H1 (cell line): ENCODE data around the gene TAB3. TPM values are rescaled to one million over a fixed set of nuclear protein-coding genes. Genes with fewer than 3 reads are reported as not detected.

ENCODE experiments used
- CTCF ChIA-PET: fragments of 300-600 bp; sonication (Branson Sonifier 250); formaldehyde crosslinking; loops from one replicate; lab custom pipeline; 2021; ENCODE audit not compliant: partially characterized antibody; lab: Charles Lee
- POLR2A ChIA-PET: fragments of 300-600 bp; sonication (Branson Sonifier 250); formaldehyde crosslinking; loops from one replicate; lab custom pipeline; 2021; ENCODE audit warnings: inconsistent platforms; ENCODE audit not compliant: partially characterized antibody; lab: Charles Lee
- DNase-seq, 2 experiments: peaks; one replicate each; pipeline versions ENCODE4 v3.0.0 to v3.0.0-alpha.2; 2010 to 2022; ENCODE audit warnings: low spot score in 2 of 2, low read depth in 1 of 2, mixed read lengths in 1 of 2
- FAIRE-seq: peaks from 2 replicates; lab custom pipeline; 2011; peaks lifted over from hg19 to GRCh38; lab: Jason Lieb, UNC
- H2AFZ ChIP-seq: 2 replicates; pipeline ENCODE4 v1.8.1; 2012; ENCODE audit warnings: low read length, inconsistent platforms
- H2AK5ac ChIP-seq: 2 replicates; pipeline ENCODE4 v1.6.1; 2013; ENCODE audit warnings: low read depth, low read length
- H2BK120ac ChIP-seq: replicated peaks from 2 replicates; pipeline ENCODE3; 2013; ENCODE audit warnings: low read depth, low read length, inconsistent platforms
- H2BK12ac ChIP-seq: 2 replicates; pipeline ENCODE4 v1.6.1; 2013; ENCODE audit warnings: low read depth, low read length
- H2BK15ac ChIP-seq: 2 replicates; pipeline ENCODE4 v1.6.1; 2013; ENCODE audit warnings: low read length
- H2BK20ac ChIP-seq: 2 replicates; pipeline ENCODE4 v1.6.1; 2013; ENCODE audit warnings: low read length
- H2BK5ac ChIP-seq: 2 replicates; pipeline ENCODE4 v1.6.1; 2013; ENCODE audit warnings: low read depth, low read length
- H3K14ac ChIP-seq: 2 replicates; pipeline ENCODE4 v1.6.1; 2013; ENCODE audit warnings: inconsistent platforms; ENCODE audit not compliant: insufficient read length
- H3K18ac ChIP-seq: 2 replicates; pipeline ENCODE4 v1.6.1; 2013; ENCODE audit warnings: low read length; ENCODE audit errors: extremely low read depth
- H3K23ac ChIP-seq: 2 replicates; pipeline ENCODE4 v1.6.1; 2013; ENCODE audit warnings: inconsistent platforms; ENCODE audit not compliant: insufficient read length
- H3K23me2 ChIP-seq: 2 replicates; pipeline ENCODE4 v1.6.1; 2013; ENCODE audit warnings: low read depth, low read length
- H3K27ac ChIP-seq: 2 replicates; pipeline ENCODE4 v1.6.1; 2011; ENCODE audit warnings: low read depth, low read length, inconsistent platforms
- H3K27me3 ChIP-seq, 4 experiments: replicated peaks in 1 of 4; 1 replicate in 1 of 4; 2 replicates in 3 of 4; pipeline versions ENCODE4 v1.6.1 to v1.8.1; 2011 to 2013; ENCODE audit warnings: low read length in 3 of 4, mild to moderate bottlenecking in 3 of 4, inconsistent platforms in 2 of 4, mixed read lengths in 2 of 4, moderate library complexity in 1 of 4; ENCODE audit not compliant: control insufficient read depth in 3 of 4, insufficient read depth in 3 of 4; ENCODE audit errors: extremely low read depth in 1 of 4
- H3K36me3 ChIP-seq, 4 experiments: 2 replicates each; pipeline versions ENCODE4 v1.6.1 to v1.8.1; 2011 to 2013; ENCODE audit warnings: mild to moderate bottlenecking in 4 of 4, low read length in 3 of 4, moderate library complexity in 2 of 4, control low read depth in 1 of 4, inconsistent platforms in 1 of 4; ENCODE audit not compliant: insufficient read depth in 4 of 4, control insufficient read depth in 2 of 4
- H3K4ac ChIP-seq: replicated peaks from 2 replicates; pipeline ENCODE3; 2013; ENCODE audit warnings: low read length, low read depth, mixed read lengths, inconsistent platforms; ENCODE audit not compliant: insufficient read length
- H3K4me1 ChIP-seq, 4 experiments: replicated peaks in 1 of 4; 1 replicate in 1 of 4; 2 replicates in 3 of 4; pipeline versions ENCODE4 v1.6.1 to v1.8.1; 2011 to 2013; ENCODE audit warnings: low read length in 3 of 4, inconsistent platforms in 2 of 4, mixed read lengths in 1 of 4; ENCODE audit not compliant: insufficient read depth in 4 of 4, control insufficient read depth in 3 of 4
- H3K4me2 ChIP-seq, 2 experiments: 2 replicates each; pipeline versions ENCODE4 v1.6.1 to v1.8.1; 2011 to 2013; ENCODE audit warnings: low read depth in 2 of 2, low read length in 2 of 2, control low read depth in 1 of 2, inconsistent platforms in 1 of 2, mild to moderate bottlenecking in 1 of 2; ENCODE audit not compliant: insufficient read depth in 1 of 2
- H3K4me3 ChIP-seq, 4 experiments: fragments of 200-600, 300-600 bp in 1 of 4; sonication (generic), shearing (Covaris generic), sonication (Bioruptor Twin) in 1 of 4; 2 replicates each; pipeline versions ENCODE4 v1.5.1 to v1.8.1; 2011 to 2016; ENCODE audit warnings: low read length in 4 of 4, low read depth in 3 of 4, control low read depth in 2 of 4, inconsistent platforms in 2 of 4, mild to moderate bottlenecking in 2 of 4, mixed read lengths in 1 of 4, moderate library complexity in 1 of 4; ENCODE audit not compliant: insufficient read depth in 2 of 4; ENCODE audit errors: extremely low read depth in 1 of 4
- H3K56ac ChIP-seq: replicated peaks from 2 replicates; pipeline ENCODE3; 2013; ENCODE audit warnings: low read depth, mild to moderate bottlenecking, mixed read lengths, low read length, inconsistent platforms; ENCODE audit not compliant: insufficient read length
- H3K79me1 ChIP-seq: 2 replicates; pipeline ENCODE4 v1.6.1; 2013; ENCODE audit warnings: low read depth, low read length, control low read depth
- H3K79me2 ChIP-seq, 2 experiments: 2 replicates each; pipeline versions ENCODE4 v1.6.1 to v1.8.1; 2012 to 2013; ENCODE audit warnings: low read length in 2 of 2, mild to moderate bottlenecking in 2 of 2, inconsistent platforms in 1 of 2; ENCODE audit not compliant: insufficient read depth in 2 of 2, control insufficient read depth in 1 of 2
- H3K9ac ChIP-seq, 4 experiments: replicated peaks in 1 of 4; 1 replicate in 1 of 4; 2 replicates in 3 of 4; pipeline versions ENCODE4 v1.6.1 to v1.8.1; 2011 to 2013; ENCODE audit warnings: low read depth in 3 of 4, low read length in 3 of 4, control low read depth in 2 of 4, mild to moderate bottlenecking in 2 of 4, moderate library complexity in 2 of 4, inconsistent platforms in 1 of 4; ENCODE audit errors: extremely low read depth in 1 of 4
- H3K9me3 ChIP-seq, 2 experiments: 2 replicates each; pipeline versions ENCODE4 v1.6.1 to v1.8.1; 2012 to 2013; ENCODE audit warnings: mild to moderate bottlenecking in 2 of 2, moderate library complexity in 2 of 2, control low read depth in 1 of 2, inconsistent platforms in 1 of 2, low read depth in 1 of 2, low read length in 1 of 2, mixed read lengths in 1 of 2; ENCODE audit not compliant: insufficient read depth in 2 of 2
- H4K20me1 ChIP-seq, 2 experiments: replicated peaks in 1 of 2; 2 replicates each; pipeline versions ENCODE3 to v1.8.1; 2011 to 2013; ENCODE audit warnings: inconsistent platforms in 2 of 2, low read length in 2 of 2, mild to moderate bottlenecking in 1 of 2; ENCODE audit not compliant: insufficient read depth in 2 of 2, control insufficient read depth in 1 of 2
- H4K5ac ChIP-seq: 2 replicates; pipeline ENCODE4 v1.6.1; 2013; ENCODE audit warnings: low read length, low read depth, mixed read lengths, inconsistent platforms; ENCODE audit not compliant: insufficient read length
- H4K8ac ChIP-seq: 2 replicates; pipeline ENCODE4 v1.8.0; 2013; ENCODE audit warnings: mild to moderate bottlenecking, moderate library complexity, low read length, inconsistent platforms; ENCODE audit not compliant: insufficient read depth; ENCODE audit errors: extremely low read depth
- H4K91ac ChIP-seq: replicated peaks from 2 replicates; pipeline ENCODE3; 2013; ENCODE audit warnings: low read length, mixed read lengths, inconsistent platforms; ENCODE audit not compliant: insufficient read length
- RFX5 ChIP-seq: IDR thresholded peaks from 2 replicates; pipeline ENCODE4 v1.6.1; 2011; ENCODE audit warnings: low read depth, low read length, improper control_type of control experiment, borderline replicate concordance
- SP4 ChIP-seq: IDR thresholded peaks from 2 replicates; pipeline ENCODE4 v1.6.1; 2012; ENCODE audit warnings: low read length, inconsistent platforms
- WGBS, 2 experiments: shearing (Covaris generic) in 1 of 2; methylation state at CpG; one replicate each; pipeline versions ENCODE4 v1.1.6 to v1.1.7; 2013 to 2015; ENCODE audit warnings: low lambda C conversion rate in 2 of 2, mixed read lengths in 2 of 2, inconsistent platforms in 1 of 2, low coverage in 1 of 2, missing lambda C conversion rate in 1 of 2; ENCODE audit not compliant: insufficient replicate concordance in 2 of 2, insufficient coverage in 1 of 2, insufficient read length in 1 of 2; ENCODE audit errors: extremely low coverage in 1 of 2, missing lambda C conversion rate in 1 of 2; 5-methylcytosine and 5-hydroxymethylcytosine counted together
- polyA plus RNA-seq, 7 experiments: library from polyadenylated mRNA; depleted of rRNA in 3 of 7; stranded (reverse) in 5 of 7; unstranded in 2 of 7; fragments of >200 nt in 5 of 7; fragments of 200-250 nt in 2 of 7; gene quantifications; 1 replicate in 5 of 7; 2 replicates in 1 of 7; 4 replicates in 1 of 7; pipeline versions ENCODE4 v1.2.1 to v1.2.3, GENCODE V29; 2011 to 2013; ENCODE audit warnings: missing spikeins in 2 of 7, mixed read lengths in 2 of 7
- total RNA-seq: library from RNA; stranded (reverse); fragmentation: NEBNext Ultra II Directional; extraction: Animal tissue kit (Norgen Biotek cat#: 25700); gene quantifications from 2 replicates; pipeline ENCODE4 v1.2.1, GENCODE V29; 2021

TAB3 gene
- total and polyA plus RNA-seq, 2 of the 8 experiments (the other 6 are each of a cell fraction or from before 2014, with no cell fraction given), result 12.7 to 12.9 TPM

DNA sequence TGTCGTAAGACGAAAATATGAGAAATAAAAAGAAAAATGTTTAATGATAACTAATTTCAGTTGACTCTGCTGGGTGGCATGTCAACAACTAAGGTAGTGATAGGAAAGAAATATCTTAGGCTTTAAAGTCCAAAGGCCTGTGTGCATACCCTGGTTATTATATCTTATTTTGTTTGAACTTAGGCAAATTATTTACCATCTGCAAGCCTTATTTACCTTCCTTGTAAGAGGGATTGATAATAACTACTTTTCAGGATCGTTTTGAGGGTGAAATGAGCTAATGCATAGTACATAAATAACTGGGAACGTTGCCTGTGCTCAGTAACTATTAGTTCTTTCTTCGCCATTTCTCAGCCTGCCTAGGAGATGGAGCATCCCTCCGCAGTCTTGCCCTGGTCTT, 41.6 kb upstream of the TAB3 start:
- Histone ChIP-seq H3K9me3 (no peaks in the 10 kb centered on the region), H3K23me2 (no peaks in the 10 kb centered on the region), H4K20me1 (no peaks in the 10 kb centered on the region), H3K36me3 (no peaks in the 10 kb centered on the region), H3K18ac (no peak overlapping the region), H3K79me1 (no peaks in the 10 kb centered on the region), H2BK5ac (no peak overlapping the region), H3K56ac (no peak overlapping the region), H3K4ac (no peak overlapping the region), H3K27me3 (no peaks in the 10 kb centered on the region), H2BK12ac (no peak overlapping the region), H3K23ac (no peak overlapping the region), H2BK120ac (no peak overlapping the region), H2AK5ac (no peak overlapping the region), H4K91ac (no peak overlapping the region), H3K14ac (no peak overlapping the region), H2BK15ac (no peak overlapping the region), H3K4me1 (no peaks in the 10 kb centered on the region), H4K8ac (no peak overlapping the region), H3K27ac (no peak overlapping the region), H3K79me2 (no peaks in the 10 kb centered on the region), H3K4me3 (no peak overlapping the region), H4K5ac (no peak overlapping the region), H2AFZ (no peak overlapping the region), H3K9ac (no peak overlapping the region), H2BK20ac (no peak overlapping the region), H3K4me2 (no peak overlapping the region)
- DNase-seq (no peak), FAIRE-seq (no peak)
- POLR2A ChIA-PET, result no interaction called here
- no peak for TF ChIP-seq SP4
- TF ChIP-seq RFX5, result no peak
- 97% methylated on average over 6 of the region's 6 CpGs; no CpG with 5 or more reads in 1 of the 2 experiments for WGBS, 2 experiments
- CTCF ChIA-PET, result interaction anchor here (0.9 kb wide), 1 partner anchor 24 kb away, joined by 4 read pairs; no protein-coding TSS in a partner anchor
